ENCODE results near the gene CPLANE2.

CPLANE2 gene

GRCh38 chr1:16236511-16237342 lies at the start of gene CPLANE2:
CPLANE2 (minus strand) TSS chr1:16237183; CDS start chr1:16236742, 441 bp downstream.
- peaks cover 13 to 18% of the 10 kb centered on the region in 2 donors for H3K4me1 ChIP-seq (ENCODE audit: control insufficient read depth in 1 of 2, insufficient read depth in 2 of 2, low read length in 2 of 2)
- peak within 1 kb of the TSS; percentile 84 for H3K9ac ChIP-seq (ENCODE audit: low read depth in 1 of 2, low read length in 2 of 2)
- H3K27ac ChIP-seq (ENCODE audit: low read depth, low read length): peak within 1 kb of the TSS; percentile 64
- H3K36me3 ChIP-seq (ENCODE audit: control insufficient read depth in 1 of 2, insufficient read depth in 2 of 2, low read length in 2 of 2): peaks cover 0 to 2% of the 10 kb centered on the region in 2 donors
- no peaks in the 10 kb centered on the region for H3K27me3 ChIP-seq (ENCODE audit: control insufficient read depth in 1 of 2, insufficient read depth in 2 of 2, low read length in 2 of 2)
- no peaks in the 10 kb centered on the region for H3K9me3 ChIP-seq (ENCODE audit: control insufficient read depth in 1 of 2, low read length in 2 of 2)
- peak within 1 kb of the TSS; percentile 80 to 92 for H3K4me3 ChIP-seq (ENCODE audit: low read depth in 1 of 2, low read length in 2 of 2)

- Histone ChIP-seq H3K27ac (ENCODE audit: low read depth, low read length) (no peak overlapping the region), H3K27me3 (ENCODE audit: control insufficient read depth in 1 of 2, insufficient read depth in 2 of 2, low read length in 2 of 2) (no peaks in the 10 kb centered on the region), H3K36me3 (ENCODE audit: control insufficient read depth in 1 of 2, insufficient read depth in 2 of 2, low read length in 2 of 2) (peaks cover 4 to 31% of the 10 kb centered on the region in 2 donors), H3K4me1 (ENCODE audit: control insufficient read depth in 1 of 2, insufficient read depth in 2 of 2, low read length in 2 of 2) (no peaks in the 10 kb centered on the region), H3K9ac (ENCODE audit: low read depth in 1 of 2, low read length in 2 of 2) (no peak overlapping the region), H3K9me3 (ENCODE audit: control insufficient read depth in 1 of 2, low read length in 2 of 2) (no peaks in the 10 kb centered on the region), H3K4me3 (ENCODE audit: low read depth in 1 of 2, low read length in 2 of 2) (no peak overlapping the region)
Measured at GRCh38 chr1:16286122-16286521, 49.1 kb upstream of the CPLANE2 start.

- H3K9ac ChIP-seq (ENCODE audit: low read depth in 1 of 2, low read length in 2 of 2): no peak overlapping the region
Measured at GRCh38 chr1:16281765-16282164, 44.8 kb upstream of the CPLANE2 start.

GRCh38 chr1:16279186-16279585 lies 42.2 kb upstream of the CPLANE2 start:
- no peak overlapping the region for H3K9ac ChIP-seq (ENCODE audit: low read depth in 1 of 2, low read length in 2 of 2)

More at GRCh38 chr1:16281765-16282164, 44.8 kb upstream of the CPLANE2 start:
- Histone ChIP-seq H3K27ac (ENCODE audit: low read depth, low read length) (no peak overlapping the region), H3K9me3 (ENCODE audit: control insufficient read depth in 1 of 2, low read length in 2 of 2) (no peaks in the 10 kb centered on the region), H3K4me3 (ENCODE audit: low read depth in 1 of 2, low read length in 2 of 2) (no peak overlapping the region), H3K27me3 (ENCODE audit: control insufficient read depth in 1 of 2, insufficient read depth in 2 of 2, low read length in 2 of 2) (no peaks in the 10 kb centered on the region), H3K4me1 (ENCODE audit: control insufficient read depth in 1 of 2, insufficient read depth in 2 of 2, low read length in 2 of 2) (peaks cover 0 to 2% of the 10 kb centered on the region in 2 donors), H3K36me3 (ENCODE audit: control insufficient read depth in 1 of 2, insufficient read depth in 2 of 2, low read length in 2 of 2) (peaks cover 4 to 15% of the 10 kb centered on the region in 2 donors)

GRCh38 chr1:16276302-16277030 lies 39.5 kb upstream of the CPLANE2 start:
- Histone ChIP-seq H3K4me1 (ENCODE audit: control insufficient read depth in 1 of 2, insufficient read depth in 2 of 2, low read length in 2 of 2) (peaks cover 3 to 7% of the 10 kb centered on the region in 2 donors), H3K9ac (ENCODE audit: low read depth in 1 of 2, low read length in 2 of 2) (no peak overlapping the region), H3K4me3 (ENCODE audit: low read depth in 1 of 2, low read length in 2 of 2) (no peak overlapping the region), H3K9me3 (ENCODE audit: control insufficient read depth in 1 of 2, low read length in 2 of 2) (no peaks in the 10 kb centered on the region), H3K36me3 (ENCODE audit: control insufficient read depth in 1 of 2, insufficient read depth in 2 of 2, low read length in 2 of 2) (peaks cover 0 to 4% of the 10 kb centered on the region in 2 donors), H3K27me3 (ENCODE audit: control insufficient read depth in 1 of 2, insufficient read depth in 2 of 2, low read length in 2 of 2) (no peaks in the 10 kb centered on the region), H3K27ac (ENCODE audit: low read depth, low read length) (no peak overlapping the region)

More at GRCh38 chr1:16279186-16279585, 42.2 kb upstream of the CPLANE2 start:
- no peak overlapping the region for H3K27ac ChIP-seq (ENCODE audit: low read depth, low read length)
- H3K36me3 ChIP-seq (ENCODE audit: control insufficient read depth in 1 of 2, insufficient read depth in 2 of 2, low read length in 2 of 2): peaks cover 0 to 6% of the 10 kb centered on the region in 2 donors
- no peak overlapping the region for H3K4me3 ChIP-seq (ENCODE audit: low read depth in 1 of 2, low read length in 2 of 2)
- no peaks in the 10 kb centered on the region for H3K9me3 ChIP-seq (ENCODE audit: control insufficient read depth in 1 of 2, low read length in 2 of 2)
- peaks cover 3 to 7% of the 10 kb centered on the region in 2 donors for H3K4me1 ChIP-seq (ENCODE audit: control insufficient read depth in 1 of 2, insufficient read depth in 2 of 2, low read length in 2 of 2)
- no peaks in the 10 kb centered on the region for H3K27me3 ChIP-seq (ENCODE audit: control insufficient read depth in 1 of 2, insufficient read depth in 2 of 2, low read length in 2 of 2)

- Histone ChIP-seq H3K36me3 (ENCODE audit: control insufficient read depth in 1 of 2, insufficient read depth in 2 of 2, low read length in 2 of 2) (peaks cover 0 to 4% of the 10 kb centered on the region in 2 donors), H3K27ac (ENCODE audit: low read depth, low read length) (no peak overlapping the region), H3K4me1 (ENCODE audit: control insufficient read depth in 1 of 2, insufficient read depth in 2 of 2, low read length in 2 of 2) (peaks cover 3 to 7% of the 10 kb centered on the region in 2 donors), H3K27me3 (ENCODE audit: control insufficient read depth in 1 of 2, insufficient read depth in 2 of 2, low read length in 2 of 2) (no peaks in the 10 kb centered on the region), H3K9ac (ENCODE audit: low read depth in 1 of 2, low read length in 2 of 2) (no peak overlapping the region), H3K4me3 (ENCODE audit: low read depth in 1 of 2, low read length in 2 of 2) (no peak overlapping the region), H3K9me3 (ENCODE audit: control insufficient read depth in 1 of 2, low read length in 2 of 2) (no peaks in the 10 kb centered on the region)
Measured at GRCh38 chr1:16275591-16275990, 38.6 kb upstream of the CPLANE2 start.

- Histone ChIP-seq H3K36me3 (ENCODE audit: control insufficient read depth in 1 of 2, insufficient read depth in 2 of 2, low read length in 2 of 2) (no peaks in the 10 kb centered on the region), H3K4me3 (ENCODE audit: low read depth in 1 of 2, low read length in 2 of 2) (no peak overlapping the region), H3K27ac (ENCODE audit: low read depth, low read length) (no peak overlapping the region), H3K9me3 (ENCODE audit: control insufficient read depth in 1 of 2, low read length in 2 of 2) (no peaks in the 10 kb centered on the region), H3K27me3 (ENCODE audit: control insufficient read depth in 1 of 2, insufficient read depth in 2 of 2, low read length in 2 of 2) (no peaks in the 10 kb centered on the region), H3K4me1 (ENCODE audit: control insufficient read depth in 1 of 2, insufficient read depth in 2 of 2, low read length in 2 of 2) (peaks cover 6 to 19% of the 10 kb centered on the region in 2 donors), H3K9ac (ENCODE audit: low read depth in 1 of 2, low read length in 2 of 2) (peak overlapping the region in 1 of 2 donors; percentile 6)
Measured at GRCh38 chr1:16267690-16268180, 30.8 kb upstream of the CPLANE2 start.

- Histone ChIP-seq H3K4me3 (ENCODE audit: low read depth in 1 of 2, low read length in 2 of 2) (no peak overlapping the region), H3K27me3 (ENCODE audit: control insufficient read depth in 1 of 2, insufficient read depth in 2 of 2, low read length in 2 of 2) (no peaks in the 10 kb centered on the region), H3K9me3 (ENCODE audit: control insufficient read depth in 1 of 2, low read length in 2 of 2) (no peaks in the 10 kb centered on the region), H3K9ac (ENCODE audit: low read depth in 1 of 2, low read length in 2 of 2) (no peak overlapping the region), H3K27ac (ENCODE audit: low read depth, low read length) (no peak overlapping the region), H3K36me3 (ENCODE audit: control insufficient read depth in 1 of 2, insufficient read depth in 2 of 2, low read length in 2 of 2) (peaks cover 0 to 3% of the 10 kb centered on the region in 2 donors), H3K4me1 (ENCODE audit: control insufficient read depth in 1 of 2, insufficient read depth in 2 of 2, low read length in 2 of 2) (peaks cover 6 to 19% of the 10 kb centered on the region in 2 donors)
Measured at GRCh38 chr1:16266411-16267118, 29.6 kb upstream of the CPLANE2 start.

- Histone ChIP-seq H3K4me3 (ENCODE audit: low read depth in 1 of 2, low read length in 2 of 2) (no peak overlapping the region), H3K27ac (ENCODE audit: low read depth, low read length) (no peak overlapping the region), H3K9ac (ENCODE audit: low read depth in 1 of 2, low read length in 2 of 2) (no peak overlapping the region), H3K27me3 (ENCODE audit: control insufficient read depth in 1 of 2, insufficient read depth in 2 of 2, low read length in 2 of 2) (no peaks in the 10 kb centered on the region), H3K4me1 (ENCODE audit: control insufficient read depth in 1 of 2, insufficient read depth in 2 of 2, low read length in 2 of 2) (peaks cover 0 to 9% of the 10 kb centered on the region in 2 donors), H3K9me3 (ENCODE audit: control insufficient read depth in 1 of 2, low read length in 2 of 2) (no peaks in the 10 kb centered on the region), H3K36me3 (ENCODE audit: control insufficient read depth in 1 of 2, insufficient read depth in 2 of 2, low read length in 2 of 2) (peaks cover 0 to 3% of the 10 kb centered on the region in 2 donors)
Measured at GRCh38 chr1:16262067-16262466, 25.1 kb upstream of the CPLANE2 start.

Data from duodenal mucosa (tissue), 2 donors.